ENCODE results near the gene FAM43B.
A peak's percentile ranks its signal among the peaks of the same experiment; 100 is the strongest.

FAM43B gene

GRCh38 chr1:20552728-20553445, 514 bp downstream of the FAM43B start:
- no peak for DNase-seq

GRCh38 chr1:20555025-20555757, 2.8 kb downstream of the FAM43B start:
- no peak for DNase-seq

- DNase-seq: no peak
These were observed 3.4 kb downstream of the FAM43B start for GRCh38 chr1:20555758-20556120.

- no peak for DNase-seq
These were observed 5.8 kb downstream of the FAM43B start for GRCh38 chr1:20558191-20558590.

DNA sequence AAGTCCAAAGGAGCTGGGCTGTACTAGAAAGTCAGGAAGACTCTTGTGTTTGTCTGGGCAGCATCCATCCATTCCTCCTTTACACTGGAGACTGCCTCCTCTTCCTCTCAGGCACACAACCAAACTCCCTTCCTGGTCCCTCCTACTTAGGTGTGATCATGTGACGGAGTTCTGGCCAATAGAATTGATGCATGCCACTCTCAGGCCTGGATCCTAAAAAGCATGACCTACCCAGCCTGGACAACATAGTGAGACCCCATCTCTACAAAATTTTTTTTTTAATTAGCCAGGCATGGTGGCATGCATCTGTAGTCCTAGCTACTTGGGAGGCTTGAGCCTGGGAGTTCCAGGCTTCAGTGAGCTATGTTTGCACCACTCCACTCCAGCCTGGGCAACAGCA, 8.6 kb downstream of the FAM43B start:
- no peak for DNase-seq

- DNase-seq: no peak
These were observed 12.9 kb downstream of the FAM43B start for GRCh38 chr1:20565234-20565633.

DNA sequence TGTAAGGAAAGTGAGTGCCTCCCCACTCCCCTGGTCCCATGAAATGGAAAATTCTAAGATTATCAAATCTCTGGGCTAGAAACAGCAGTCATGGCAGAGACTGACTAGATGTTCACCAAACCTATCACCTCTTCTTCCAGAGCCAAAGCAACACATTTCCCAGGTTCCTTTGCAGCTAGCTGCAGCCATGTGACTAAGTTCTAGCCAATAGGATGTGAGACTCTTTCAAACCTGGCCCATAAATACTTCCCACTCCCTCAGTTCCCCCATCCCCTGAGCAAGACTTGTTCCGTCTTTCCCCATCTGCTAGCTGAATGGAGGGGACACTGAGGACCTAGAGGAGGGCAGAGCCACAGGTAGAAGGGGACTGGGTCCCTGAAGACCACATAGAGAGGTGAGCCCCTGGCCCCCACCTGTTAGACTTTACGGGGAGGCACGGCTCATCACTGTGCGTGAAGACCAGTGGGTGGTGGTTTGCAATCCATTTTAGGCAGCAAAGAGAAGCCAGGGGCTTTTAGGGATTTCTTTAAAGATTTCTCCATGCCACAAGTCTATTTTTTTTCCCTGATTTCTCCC, 17.2 kb downstream of the FAM43B start:
- no peak for DNase-seq

- no peak for DNase-seq
These were observed 19.1 kb downstream of the FAM43B start for GRCh38 chr1:20571427-20571826.

DNA sequence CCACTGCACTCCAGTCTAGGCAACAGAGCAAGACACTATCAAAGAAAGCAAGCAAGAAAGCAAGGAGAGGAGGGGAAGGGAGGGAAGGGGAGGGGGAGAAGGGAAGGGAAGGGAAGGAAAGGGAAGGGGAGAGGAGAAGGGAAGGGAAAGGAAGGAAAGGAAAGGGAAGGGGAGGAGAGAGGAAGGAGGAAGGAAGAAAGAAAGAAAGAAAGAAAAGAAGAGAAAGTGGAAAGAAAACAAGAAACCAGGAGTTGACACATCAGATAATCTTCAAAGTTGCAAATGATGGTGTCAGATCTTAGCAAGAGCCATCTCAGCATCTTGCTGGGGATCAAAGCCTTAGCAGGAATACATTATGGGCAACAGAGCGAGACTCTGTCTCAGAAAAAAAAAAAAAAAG, 21.6 kb downstream of the FAM43B start:
- no peak for DNase-seq

DNA sequence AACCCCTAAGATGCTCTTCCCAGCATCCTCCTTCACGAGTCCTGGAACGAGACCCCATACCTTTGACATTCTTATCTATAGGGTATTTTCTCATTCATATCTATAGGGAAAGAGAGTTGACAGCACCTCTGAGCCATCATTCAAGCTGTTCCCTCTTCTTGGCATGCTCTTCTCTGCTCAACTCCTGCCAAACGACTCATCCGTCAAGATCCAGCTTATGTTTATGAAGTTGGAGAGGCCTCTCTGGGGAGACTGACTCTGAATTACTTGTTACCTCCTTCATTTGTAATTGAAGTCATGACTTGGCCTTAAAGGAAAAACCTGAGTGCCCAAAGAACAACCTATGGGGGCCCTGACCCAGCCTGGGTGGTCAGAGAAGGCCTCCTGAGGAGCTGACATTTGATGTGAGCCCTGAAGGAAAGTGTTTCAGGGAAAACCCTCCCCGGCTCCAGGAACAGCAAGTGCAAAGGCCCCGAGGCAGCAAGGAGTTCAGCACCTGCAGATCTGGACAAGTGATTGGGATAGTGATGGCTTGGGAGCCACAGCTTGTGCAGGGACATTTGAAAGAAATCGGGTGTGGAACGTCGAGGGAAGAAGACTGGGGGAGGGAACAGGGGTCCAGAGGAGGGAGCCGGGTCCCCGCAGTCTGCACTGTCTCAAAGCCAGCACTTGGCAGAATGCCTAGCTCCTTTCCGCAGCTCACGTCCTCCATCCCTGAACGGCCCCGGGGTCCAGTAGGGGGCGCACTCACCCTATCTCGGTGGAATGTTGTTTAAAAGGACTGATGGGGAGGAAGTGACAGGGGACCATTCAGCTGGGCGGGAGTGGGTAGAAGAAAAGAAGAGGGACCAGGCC, 22.5 kb downstream of the FAM43B start:
- DNase-seq: peak; percentile 71

DNA sequence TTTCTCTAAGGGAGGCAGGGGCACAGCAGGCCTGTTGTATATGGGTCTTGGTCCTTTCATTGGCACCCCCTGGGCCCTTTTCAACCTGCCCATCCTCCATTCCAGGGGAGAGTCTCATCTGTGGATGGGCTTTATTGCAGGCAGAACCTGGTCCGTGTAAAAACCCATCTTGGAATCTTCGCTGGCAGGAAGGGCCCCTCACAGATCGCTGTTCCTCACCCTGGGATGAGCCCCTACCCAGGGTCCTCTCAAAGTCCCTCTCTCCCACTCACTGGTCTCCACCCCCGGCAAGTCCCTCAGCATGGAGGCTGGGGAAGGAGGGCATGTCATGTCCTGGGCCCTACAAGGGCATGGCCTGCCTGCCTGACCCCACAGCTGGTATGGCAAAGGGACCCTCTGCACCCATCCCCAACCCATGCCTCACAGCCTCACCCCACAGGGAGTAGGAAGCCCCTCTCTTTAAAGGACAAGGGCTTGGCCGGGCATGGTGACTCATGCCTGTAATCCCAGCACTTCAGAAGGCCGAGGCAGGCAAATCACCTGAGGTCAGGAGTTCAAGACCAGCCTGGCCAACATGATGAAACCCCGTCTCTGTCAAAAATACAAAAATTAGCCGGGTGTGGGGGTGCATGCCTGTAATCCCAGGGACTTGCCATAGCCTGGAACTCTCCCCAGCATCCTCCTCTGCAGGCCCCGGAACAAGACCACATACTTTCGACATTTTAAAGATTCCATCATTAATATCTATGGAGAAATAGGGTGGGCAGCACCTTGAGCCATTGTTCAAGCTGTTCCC, 23.4 kb downstream of the FAM43B start:
- no peak for DNase-seq

DNA sequence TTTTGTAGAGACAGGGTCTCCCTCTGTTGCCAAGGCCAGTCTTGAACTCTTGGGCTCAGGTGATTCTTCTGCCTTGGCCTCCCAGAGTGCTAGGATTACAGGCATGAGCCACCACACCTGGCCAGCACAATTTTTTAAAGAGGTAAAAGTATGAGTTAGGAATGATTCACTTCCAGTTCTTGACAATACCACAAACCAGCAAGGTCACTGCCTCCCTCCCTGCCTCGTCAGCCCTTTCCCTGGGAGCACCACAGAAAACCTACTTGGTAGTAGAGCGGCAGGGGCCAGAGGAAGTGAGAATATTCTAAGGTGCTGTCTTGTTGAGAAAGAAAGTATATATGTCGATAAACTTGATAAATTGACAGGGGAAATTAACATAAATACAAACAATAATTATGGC, 25.7 kb downstream of the FAM43B start:
- no peak for DNase-seq

DNA sequence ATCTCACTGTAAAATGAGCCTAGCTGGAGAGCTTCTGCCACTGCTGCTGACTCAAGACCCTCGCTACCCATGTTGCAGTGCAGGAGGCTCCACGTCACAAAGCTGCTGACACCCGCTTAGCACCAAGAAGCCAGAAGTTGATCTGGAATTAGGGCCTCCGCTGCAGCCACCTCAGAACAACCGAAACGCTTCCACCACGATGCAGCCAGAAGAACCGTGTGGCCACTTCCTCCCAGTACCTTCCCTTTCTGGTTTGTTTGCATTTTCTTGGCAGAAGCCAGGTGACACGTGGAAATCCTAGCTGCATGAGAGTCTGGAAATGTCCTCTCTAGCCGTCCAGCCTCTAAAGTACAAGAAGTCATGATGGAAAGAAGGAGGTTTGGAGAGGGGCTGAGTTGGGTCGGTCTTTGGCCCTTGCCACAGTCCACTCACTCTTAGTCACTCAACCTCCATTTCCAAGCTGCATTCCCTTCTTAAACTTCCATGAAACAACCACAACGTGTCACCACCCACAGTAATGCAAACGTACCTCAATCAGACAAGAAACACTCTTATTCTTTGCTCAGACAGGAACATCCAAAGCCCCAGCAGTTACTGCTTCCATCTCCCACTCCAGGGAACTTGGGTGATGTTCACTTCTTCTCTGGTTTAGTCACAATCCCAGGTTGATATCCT, 26.5 kb downstream of the FAM43B start:
- peak; percentile 57 for DNase-seq

DNA sequence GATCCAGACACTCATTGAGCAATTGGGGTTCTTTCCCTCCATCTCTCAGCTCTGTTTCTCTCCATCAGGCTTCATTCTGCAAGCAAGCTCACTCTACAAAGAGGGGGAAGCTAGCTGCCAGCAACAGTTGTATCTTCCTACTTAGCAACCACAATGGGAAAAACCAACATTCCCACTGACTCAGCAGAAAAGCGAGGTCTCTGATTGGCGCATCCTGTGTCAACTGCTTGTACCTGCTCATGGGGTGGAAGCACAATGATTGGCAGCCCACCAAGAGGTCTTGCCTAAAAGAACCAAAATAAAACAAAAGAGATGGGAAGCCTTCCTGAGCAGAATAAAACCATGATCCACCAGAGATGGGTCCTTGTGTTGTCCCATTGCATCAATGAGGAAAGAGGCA, 32.5 kb downstream of the FAM43B start:
- peak; percentile 30 for DNase-seq

DNA sequence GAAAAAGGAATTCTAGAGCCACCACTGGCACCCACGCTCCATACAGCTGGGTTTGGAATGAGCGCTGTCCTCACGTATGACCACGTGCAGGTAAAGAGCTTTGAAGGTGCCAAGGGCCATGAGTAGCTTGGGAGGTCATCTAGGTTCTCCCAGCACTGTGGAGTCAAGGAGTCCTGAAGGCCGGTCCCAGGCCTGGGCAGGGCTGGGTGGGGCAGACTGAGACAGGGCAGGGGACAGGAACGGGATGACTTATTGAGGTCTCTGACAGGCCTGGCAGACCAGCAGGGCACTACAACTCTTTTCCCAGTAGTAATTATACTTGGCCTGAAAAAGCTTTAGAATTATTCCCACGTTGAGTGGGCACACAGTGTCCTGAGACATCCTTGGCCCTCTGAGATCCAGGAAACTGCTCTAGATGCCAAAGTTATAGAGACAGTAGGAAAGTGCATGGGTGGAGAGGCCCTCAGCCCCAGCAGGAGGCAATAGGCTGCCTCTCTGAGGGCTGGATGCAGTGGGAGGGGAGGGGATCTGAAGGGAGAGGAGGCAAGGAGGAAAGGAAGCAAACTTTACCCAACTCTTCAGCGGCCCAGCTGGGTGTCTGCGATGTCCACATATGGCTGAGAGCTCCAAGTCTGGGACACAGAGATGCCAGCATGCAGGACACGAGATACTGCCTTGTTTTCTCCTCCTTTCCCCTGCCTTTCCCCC, 34.7 kb downstream of the FAM43B start:
- DNase-seq: no peak

GRCh38 chr1:20587661-20588053, 35.3 kb downstream of the FAM43B start:
- no peak for DNase-seq

- DNase-seq: no peak
These were observed 36.4 kb downstream of the FAM43B start, which contains the start of gene CDA for GRCh38 chr1:20588634-20589225. TSS of gene CDA (plus strand) at chr1:20589097. CDS start at chr1:20589130, 33 bp downstream.

GRCh38 chr1:20589331-20590278, 37.2 kb downstream of the FAM43B start:
- peak; percentile 83 for DNase-seq

DNA sequence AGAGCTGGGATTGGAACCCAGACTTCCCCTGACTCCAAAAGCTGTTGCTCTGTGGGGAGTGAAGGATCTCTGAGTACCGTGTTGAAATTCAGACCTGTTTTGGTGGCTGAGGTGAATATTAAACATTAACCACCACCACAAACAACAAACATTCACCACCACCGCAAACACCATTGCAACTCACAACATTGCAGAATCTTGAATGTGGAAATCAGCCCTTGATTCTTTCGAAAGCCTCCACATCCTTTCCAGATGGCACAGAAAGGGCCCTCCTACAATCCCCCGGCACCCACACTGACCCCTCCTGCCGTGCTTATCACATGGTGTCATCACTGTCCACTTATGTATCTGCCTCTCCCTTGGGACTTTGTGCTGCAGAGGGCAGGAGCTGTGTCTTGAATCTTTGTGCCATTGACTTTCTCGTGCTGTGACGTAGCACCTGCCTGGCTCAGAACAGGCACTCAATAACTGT, 38.0 kb downstream of the FAM43B start:
- DNase-seq: peak; percentile 52

All from fibroblast of skin of abdomen (primary cell).